ENCODE measurements around the gene LHX8. TPM values are rescaled to one million over a fixed set of nuclear protein-coding genes. Genes with fewer than 3 reads are reported as not detected.
A peak's percentile ranks its signal among the peaks of the same experiment; 100 is the strongest.

The LHX8 gene
- total RNA-seq, 1 donor from 2014 or later = not detected

GRCh38 chr1:75203415-75204277, 69.5 kb downstream of the LHX8 start:
- peak; percentile 39 for DNase-seq (ENCODE audit: low read depth)

GRCh38 chr1:75208862-75209261, 74.7 kb downstream of the LHX8 start:
- DNase-seq (ENCODE audit: low read depth) = no peak
